ENCODE results near the gene GALNT16. TPM values are rescaled to one million over a fixed set of nuclear protein-coding genes. Genes with fewer than 3 reads are reported as not detected.

The GALNT16 gene
- total RNA-seq, 2 experiments from 2014 or later, result not detected

- DNase-seq (no peak), ATAC-seq (ENCODE audit: poor library complexity) (no peak)
- Mint-ChIP-seq H3K36me3 (ENCODE audit: low read depth) (no peaks in the 10 kb centered on the region), H3K4me1 (ENCODE audit: low read depth) (peaks cover 13% of the 10 kb centered on the region), H3K4me3 (no peak overlapping the region), H3K27me3 (peaks cover 2% of the 10 kb centered on the region), H3K27ac (no peak overlapping the region), H3K9me3 (no peaks in the 10 kb centered on the region)
- Histone ChIP-seq H3K27ac (ENCODE audit: low read depth in 1 of 2, low read length in 2 of 2) (no peak overlapping the region), H3K9me3 (ENCODE audit: control insufficient read depth in 1 of 2, insufficient read depth in 1 of 2, low read length in 2 of 2) (no peaks in the 10 kb centered on the region), H3K4me3 (ENCODE audit: low read length) (no peak overlapping the region), H3K4me1 (ENCODE audit: insufficient read depth, low read length) (no peaks in the 10 kb centered on the region), H3K36me3 (ENCODE audit: insufficient read depth, low read length) (no peaks in the 10 kb centered on the region), H3K27me3 (ENCODE audit: control insufficient read depth in 1 of 2, insufficient read depth in 2 of 2, low read length in 2 of 2) (peaks cover 0 to 5% of the 10 kb centered on the region in 2 experiments)
- ChIA-PET CTCF (no interaction called here), POLR2A (no interaction called here)
- TF ChIP-seq CTCF (IDR thresholded peaks at IDR 0.05), result no peak
- intact Hi-C loops (cut with DNase I, micrococcal nuclease), result no loop called here
These were observed 74.6 kb downstream of the GALNT16 start for GRCh38 chr14:69334576-69334975.

- Mint-ChIP-seq H3K4me3 (no peak overlapping the region), H3K4me1 (ENCODE audit: low read depth) (peaks cover 13% of the 10 kb centered on the region), H3K27me3 (peaks cover 6% of the 10 kb centered on the region), H3K36me3 (ENCODE audit: low read depth) (no peaks in the 10 kb centered on the region), H3K9me3 (no peaks in the 10 kb centered on the region), H3K27ac (no peak overlapping the region)
- CTCF ChIA-PET, result no interaction called here
- intact Hi-C loops (cut with DNase I, micrococcal nuclease), result no loop called here
- Histone ChIP-seq H3K27me3 (ENCODE audit: control insufficient read depth in 1 of 2, insufficient read depth in 2 of 2, low read length in 2 of 2) (peaks cover 0 to 6% of the 10 kb centered on the region in 2 experiments), H3K27ac (ENCODE audit: low read depth in 1 of 2, low read length in 2 of 2) (no peak overlapping the region), H3K9me3 (ENCODE audit: control insufficient read depth in 1 of 2, insufficient read depth in 1 of 2, low read length in 2 of 2) (no peaks in the 10 kb centered on the region), H3K36me3 (ENCODE audit: insufficient read depth, low read length) (no peaks in the 10 kb centered on the region), H3K4me3 (ENCODE audit: low read length) (no peak overlapping the region), H3K4me1 (ENCODE audit: insufficient read depth, low read length) (no peaks in the 10 kb centered on the region)
- DNase-seq, result no peak
- ATAC-seq (ENCODE audit: poor library complexity), result no peak
- no peak for TF ChIP-seq CTCF (IDR thresholded peaks at IDR 0.05)
- POLR2A ChIA-PET, result no interaction called here
These were observed 75.4 kb downstream of the GALNT16 start for GRCh38 chr14:69335371-69335771.

GRCh38 chr14:69337984-69338383, 78.0 kb downstream of the GALNT16 start:
- ATAC-seq (ENCODE audit: poor library complexity), result no peak

More at GRCh38 chr14:69337984-69338383, 78.0 kb downstream of the GALNT16 start:
- H3K36me3 Mint-ChIP-seq (ENCODE audit: low read depth), result no peaks in the 10 kb centered on the region
- Histone ChIP-seq H3K36me3 (ENCODE audit: insufficient read depth, low read length) (no peaks in the 10 kb centered on the region), H3K4me1 (ENCODE audit: insufficient read depth, low read length) (no peaks in the 10 kb centered on the region), H3K4me3 (ENCODE audit: low read length) (no peak overlapping the region), H3K27me3 (ENCODE audit: control insufficient read depth in 1 of 2, insufficient read depth in 2 of 2, low read length in 2 of 2) (peaks cover 0 to 10% of the 10 kb centered on the region in 2 experiments), H3K27ac (ENCODE audit: low read depth in 1 of 2, low read length in 2 of 2) (no peak overlapping the region), H3K9me3 (ENCODE audit: control insufficient read depth in 1 of 2, insufficient read depth in 1 of 2, low read length in 2 of 2) (no peaks in the 10 kb centered on the region)
- POLR2A ChIA-PET, result no interaction called here
- no peak overlapping the region for H3K27ac Mint-ChIP-seq
- no peaks in the 10 kb centered on the region for H3K9me3 Mint-ChIP-seq
- peaks cover 22% of the 10 kb centered on the region for H3K27me3 Mint-ChIP-seq
- intact Hi-C loops (cut with DNase I, micrococcal nuclease), result no loop called here
- CTCF ChIA-PET, result no interaction called here
- no peak for DNase-seq
- H3K4me3 Mint-ChIP-seq, result no peak overlapping the region
- no peak for TF ChIP-seq CTCF (IDR thresholded peaks at IDR 0.05)
- peaks cover 13% of the 10 kb centered on the region for H3K4me1 Mint-ChIP-seq (ENCODE audit: low read depth)

Measured in CD4-positive, alpha-beta T cell (primary cell).